MM.1S (cell line): ENCODE measurements around the gene NR6A1.

ENCODE experiments used
- DNase-seq: peaks from one replicate; pipeline ENCODE4 v3.0.0-alpha.2; 2015
- H2AFZ ChIP-seq: fragments of 300-600 bp; sonication (generic); 2 replicates; pipeline ENCODE4 v1.6.0; 2016; ENCODE audit warnings: antibody characterized with exemption, low read length
- H3F3A ChIP-seq: fragments of 300-600 bp; sonication (generic); 2 replicates; pipeline ENCODE4 v1.6.1; 2016; ENCODE audit warnings: mild to moderate bottlenecking, antibody characterized with exemption, low read length, moderate library complexity, mixed read lengths; ENCODE audit not compliant: insufficient read depth
- H3K27ac ChIP-seq: fragments of 300-600 bp; sonication (generic); 2 replicates; pipeline ENCODE4 v1.5.1; 2016; ENCODE audit warnings: mild to moderate bottlenecking, low read length
- H3K27me3 ChIP-seq: fragments of 300-600 bp; sonication (generic); replicated peaks from 2 replicates; pipeline ENCODE4 v1.6.0; 2016; ENCODE audit warnings: low read length; ENCODE audit not compliant: insufficient read depth
- H3K36me3 ChIP-seq: fragments of 300-600 bp; sonication (generic); replicated peaks from 2 replicates; pipeline ENCODE4 v1.6.1; 2016; ENCODE audit warnings: mild to moderate bottlenecking, low read length, mixed read lengths; ENCODE audit not compliant: insufficient read depth
- H3K4me1 ChIP-seq: fragments of 300-600 bp; sonication (generic); 2 replicates; pipeline ENCODE4 v1.6.1; 2016; ENCODE audit warnings: low read length, mixed read lengths
- H3K4me2 ChIP-seq: fragments of 300-600 bp; sonication (generic); 2 replicates; pipeline ENCODE4 v1.6.0; 2016; ENCODE audit warnings: low read depth, low read length
- H3K4me3 ChIP-seq: fragments of 300-600 bp; sonication (generic); 2 replicates; pipeline ENCODE4 v1.5.1; 2016; ENCODE audit warnings: low read length, mixed read lengths
- H3K79me2 ChIP-seq: fragments of 300-600 bp; sonication (generic); 2 replicates; pipeline ENCODE4 v1.6.1; 2016; ENCODE audit warnings: mixed run types, low read length, mixed read lengths
- H3K9ac ChIP-seq: fragments of 300-600 bp; sonication (generic); 2 replicates; pipeline ENCODE4 v1.6.1; 2016; ENCODE audit warnings: low read length, mixed read lengths
- H3K9me2 ChIP-seq: fragments of 300-600 bp; sonication (generic); replicated peaks from 2 replicates; pipeline ENCODE4 v1.6.1; 2016; ENCODE audit warnings: mild to moderate bottlenecking, low read length, mixed read lengths; ENCODE audit not compliant: insufficient read depth
- H3K9me3 ChIP-seq: fragments of 300-600 bp; sonication (generic); replicated peaks from 2 replicates; pipeline ENCODE4 v1.6.1; 2016; ENCODE audit warnings: mild to moderate bottlenecking, low read length, mixed read lengths; ENCODE audit not compliant: insufficient read depth
- H4K20me1 ChIP-seq: fragments of 300-600 bp; sonication (generic); 2 replicates; pipeline ENCODE4 v1.6.1; 2016; ENCODE audit warnings: mild to moderate bottlenecking, low read length, moderate library complexity, mixed read lengths; ENCODE audit not compliant: insufficient read depth
- EZH2 ChIP-seq: fragments of 300-600 bp; sonication (generic); optimal IDR thresholded peaks from 2 replicates; pipeline ENCODE3; 2017; ENCODE audit warnings: low read depth, mild to moderate bottlenecking, antibody characterized with exemption, low read length, mixed read lengths
- EZH2phosphoT487 ChIP-seq: fragments of 300-600 bp; sonication (generic); IDR thresholded peaks from 2 replicates; pipeline ENCODE4 v1.6.1; 2018; ENCODE audit warnings: antibody characterized with exemption, low read length
- TF ChIP-seq, protein P1 (sequence below): fragments of 300-600 bp; sonication (generic); IDR thresholded peaks from 2 replicates; pipeline ENCODE4 v1.5.1; 2016; ENCODE audit warnings: antibody characterized with exemption, low read length, mixed read lengths

The NR6A1 gene

DNA sequence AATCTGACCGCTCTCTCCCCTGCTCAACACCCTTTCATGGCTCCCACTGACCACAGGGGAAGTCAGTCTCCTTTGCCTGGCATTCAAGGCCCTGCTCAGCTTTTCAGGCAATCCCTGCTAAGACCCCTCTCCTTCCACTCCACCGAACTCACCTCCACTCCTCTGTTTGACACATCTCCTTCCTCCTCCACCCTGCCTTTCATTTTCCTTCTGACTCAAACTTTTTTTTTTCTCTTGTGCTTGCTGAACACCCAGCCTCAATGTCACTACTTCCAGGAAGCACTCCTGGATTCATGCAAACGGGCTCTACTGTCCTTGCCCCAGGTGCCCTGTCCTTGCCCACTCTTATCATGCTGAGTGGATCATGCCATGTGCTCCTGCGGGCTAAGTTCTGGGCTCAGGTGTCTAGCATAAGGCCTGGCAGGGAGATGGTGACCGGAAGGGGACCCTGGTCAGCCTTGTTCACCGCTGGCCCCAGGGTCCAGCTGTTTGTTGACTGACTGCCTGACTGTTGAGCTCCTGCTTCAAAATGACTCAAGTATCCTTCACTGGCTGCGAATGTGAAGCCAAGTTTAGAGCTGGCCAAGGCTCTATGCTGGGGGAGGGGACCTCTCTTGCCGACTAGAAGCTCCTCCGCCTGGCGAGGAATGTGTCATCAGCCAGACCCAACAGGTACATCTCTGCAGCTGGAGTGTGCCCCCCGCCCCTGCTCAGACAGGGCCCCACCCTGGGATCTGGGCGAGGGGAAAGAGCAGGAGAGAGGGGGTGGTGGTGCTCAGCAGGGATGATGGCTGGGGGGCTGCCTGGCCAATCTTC lies 270.1 kb downstream of the NR6A1 start:
- Histone ChIP-seq H2AFZ (no peak overlapping the region), H3K27me3 (peaks cover 82% of the 10 kb centered on the region)

DNA sequence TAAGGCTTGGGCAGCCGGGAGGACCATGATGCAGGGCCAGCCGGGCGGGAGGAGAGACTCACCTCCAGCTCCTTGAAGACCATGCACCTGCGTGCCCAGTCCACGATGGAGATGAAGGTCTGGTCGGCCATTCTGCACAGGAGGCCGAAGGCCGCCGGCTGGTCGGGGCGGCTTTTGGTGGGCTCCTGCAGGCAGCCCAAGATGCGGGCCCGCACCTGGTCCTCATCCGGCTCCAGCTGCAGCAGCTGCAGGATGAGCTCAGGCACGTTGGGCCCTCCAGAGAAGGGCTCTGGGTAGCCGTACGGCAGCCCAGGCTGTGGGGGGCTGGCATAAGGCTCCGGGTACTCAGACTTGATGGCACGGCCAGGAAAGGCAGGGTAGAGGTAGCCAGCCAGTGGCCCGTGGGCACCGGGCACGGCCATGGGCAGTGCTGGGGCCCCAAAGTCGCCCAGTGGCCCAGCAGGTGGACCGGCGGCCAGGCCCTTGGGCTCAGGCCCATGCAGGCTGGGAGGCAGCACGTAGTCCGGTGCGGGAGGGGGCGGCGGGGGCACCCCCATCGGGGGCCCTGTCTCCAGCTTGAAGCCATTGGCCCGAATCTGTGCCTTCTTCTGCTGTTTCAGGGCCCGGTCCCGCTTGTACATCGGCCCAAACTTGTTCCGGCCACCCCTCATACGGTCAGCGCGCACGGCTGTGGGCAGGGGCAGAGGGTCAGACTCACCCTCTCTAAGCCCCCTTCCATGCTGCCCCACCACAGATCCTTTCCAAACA lies 270.9 kb downstream of the NR6A1 start:
- Histone ChIP-seq H3K36me3 (no peaks in the 10 kb centered on the region), H3K79me2 (no peaks in the 10 kb centered on the region), H3K27ac (no peak overlapping the region), H3K9ac (no peak overlapping the region), H4K20me1 (no peaks in the 10 kb centered on the region), H3F3A (no peaks in the 10 kb centered on the region), H3K4me2 (no peak overlapping the region), H3K9me2 (no peaks in the 10 kb centered on the region), H3K4me3 (no peak overlapping the region), H3K9me3 (no peaks in the 10 kb centered on the region), H3K27me3 (peaks cover 84% of the 10 kb centered on the region), H3K4me1 (no peaks in the 10 kb centered on the region), H2AFZ (no peak overlapping the region)
- DNase-seq: no peak
- TF ChIP-seq EZH2: no peak
- TF ChIP-seq, protein P1, sequence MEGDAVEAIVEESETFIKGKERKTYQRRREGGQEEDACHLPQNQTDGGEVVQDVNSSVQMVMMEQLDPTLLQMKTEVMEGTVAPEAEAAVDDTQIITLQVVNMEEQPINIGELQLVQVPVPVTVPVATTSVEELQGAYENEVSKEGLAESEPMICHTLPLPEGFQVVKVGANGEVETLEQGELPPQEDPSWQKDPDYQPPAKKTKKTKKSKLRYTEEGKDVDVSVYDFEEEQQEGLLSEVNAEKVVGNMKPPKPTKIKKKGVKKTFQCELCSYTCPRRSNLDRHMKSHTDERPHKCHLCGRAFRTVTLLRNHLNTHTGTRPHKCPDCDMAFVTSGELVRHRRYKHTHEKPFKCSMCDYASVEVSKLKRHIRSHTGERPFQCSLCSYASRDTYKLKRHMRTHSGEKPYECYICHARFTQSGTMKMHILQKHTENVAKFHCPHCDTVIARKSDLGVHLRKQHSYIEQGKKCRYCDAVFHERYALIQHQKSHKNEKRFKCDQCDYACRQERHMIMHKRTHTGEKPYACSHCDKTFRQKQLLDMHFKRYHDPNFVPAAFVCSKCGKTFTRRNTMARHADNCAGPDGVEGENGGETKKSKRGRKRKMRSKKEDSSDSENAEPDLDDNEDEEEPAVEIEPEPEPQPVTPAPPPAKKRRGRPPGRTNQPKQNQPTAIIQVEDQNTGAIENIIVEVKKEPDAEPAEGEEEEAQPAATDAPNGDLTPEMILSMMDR: no peak
- TF ChIP-seq EZH2phosphoT487: no peak

More for the DNA sequence above, 270.1 kb downstream of the NR6A1 start:
- Histone ChIP-seq H3K4me2 (no peak overlapping the region), H3K4me1 (no peaks in the 10 kb centered on the region), H3K9me3 (no peaks in the 10 kb centered on the region), H3F3A (no peaks in the 10 kb centered on the region), H3K4me3 (no peak overlapping the region), H3K79me2 (no peaks in the 10 kb centered on the region), H3K27ac (no peak overlapping the region), H3K36me3 (no peaks in the 10 kb centered on the region), H4K20me1 (no peaks in the 10 kb centered on the region), H3K9me2 (no peaks in the 10 kb centered on the region), H3K9ac (no peak overlapping the region)
- DNase-seq: no peak
- TF ChIP-seq EZH2phosphoT487: no peak
- TF ChIP-seq EZH2: no peak
- TF ChIP-seq, protein P1: no peak

DNA sequence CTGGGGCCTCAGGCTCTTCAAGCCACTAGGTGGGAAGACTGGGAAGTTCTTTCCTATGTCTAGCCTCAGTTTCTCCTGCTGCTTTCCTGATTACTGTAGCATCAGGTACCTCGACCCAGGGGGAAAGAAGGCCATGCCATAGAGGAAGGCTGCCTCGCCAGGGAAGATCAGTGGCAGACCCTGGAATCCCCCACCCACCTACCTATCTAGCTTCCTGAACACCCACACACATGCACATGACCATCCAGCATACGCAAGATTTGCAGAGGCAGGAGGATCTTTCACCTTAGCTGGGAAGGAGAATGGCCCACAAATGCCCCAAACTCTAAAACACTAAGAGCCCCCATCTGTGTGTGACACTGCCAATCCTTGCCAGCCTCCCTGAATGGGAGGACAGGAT lies 271.9 kb downstream of the NR6A1 start:
- peaks cover 90% of the 10 kb centered on the region for H3K27me3 ChIP-seq
- H3K79me2 ChIP-seq: no peaks in the 10 kb centered on the region
- TF ChIP-seq, protein P1: no peak
- TF ChIP-seq EZH2 (no peak), EZH2phosphoT487 (no peak)
- H3K9ac ChIP-seq: no peak overlapping the region
- H3K9me2 ChIP-seq: no peaks in the 10 kb centered on the region
- H4K20me1 ChIP-seq: no peaks in the 10 kb centered on the region
- H3K27ac ChIP-seq: no peak overlapping the region
- no peak overlapping the region for H3K4me3 ChIP-seq
- no peak overlapping the region for H2AFZ ChIP-seq
- H3K4me2 ChIP-seq: no peak overlapping the region
- no peak for DNase-seq
- no peaks in the 10 kb centered on the region for H3K36me3 ChIP-seq
- H3K4me1 ChIP-seq: no peaks in the 10 kb centered on the region
- no peaks in the 10 kb centered on the region for H3K9me3 ChIP-seq
- no peaks in the 10 kb centered on the region for H3F3A ChIP-seq
